ENCODE data around the gene PRKAR1B.

PRKAR1B gene

GRCh38 chr7:683526-684205 is 43.4 kb downstream of the PRKAR1B start:
- ChIA-PET CTCF (interaction anchor here (0.5 kb wide), 1 partner anchor 48 kb away, joined by 4 read pairs; no protein-coding TSS in a partner anchor), POLR2A (no interaction called here)
- Histone ChIP-seq H3K4me1 (ENCODE audit: control insufficient read depth, insufficient read depth, low read length) (no peaks in the 10 kb centered on the region), H3K4me3 (ENCODE audit: low read depth, low read length) (no peak overlapping the region), H3K27ac (ENCODE audit: extremely low read depth, low read depth, low read length) (no peak overlapping the region), H3K36me3 (ENCODE audit: control insufficient read depth in 2 of 2, insufficient read depth in 1 of 2, low read length in 2 of 2) (peaks cover 0 to 4% of the 10 kb centered on the region in 2 experiments; a peak in 2 of 3 replicates), H3K9me3 (ENCODE audit: control insufficient read depth, insufficient read depth, low read depth, low read length) (no peaks in the 10 kb centered on the region; the same call in 1 of the 2 replicates)
- no peak for TF ChIP-seq ZNF202 (tag by site-specific recombination; IDR thresholded peaks at IDR 0.05; ENCODE audit: borderline replicate concordance)
- no peak for TF ChIP-seq ZNF274 (IDR thresholded peaks at IDR 0.05; ENCODE audit: low read length)
- no peak for TF ChIP-seq ZNF274 (tag by site-specific recombination; IDR thresholded peaks at IDR 0.05; ENCODE audit: borderline replicate concordance)
- no peak for TF ChIP-seq ZFHX2 (tag by site-specific recombination; conservative IDR thresholded peaks at IDR 0.05)
- TF ChIP-seq HIC1 (tag by site-specific recombination; IDR thresholded peaks at IDR 0.05) = peak; percentile 90

- Histone ChIP-seq H3K4me3 (ENCODE audit: low read depth, low read length) (no peak overlapping the region), H3K27ac (ENCODE audit: extremely low read depth, low read depth, low read length) (no peak overlapping the region), H3K36me3 (ENCODE audit: control insufficient read depth in 2 of 2, insufficient read depth in 1 of 2, low read length in 2 of 2) (peaks cover 0 to 4% of the 10 kb centered on the region in 2 experiments; a peak in 2 of 3 replicates), H3K9me3 (ENCODE audit: control insufficient read depth, insufficient read depth, low read depth, low read length) (no peaks in the 10 kb centered on the region; the same call in 1 of the 2 replicates), H3K4me1 (ENCODE audit: control insufficient read depth, insufficient read depth, low read length) (no peaks in the 10 kb centered on the region)
- POLR2A ChIA-PET = no interaction called here
- CTCF ChIA-PET = interaction anchor here (0.5 kb wide), 1 partner anchor 49 kb away, joined by 4 read pairs; no protein-coding TSS in a partner anchor
- TF ChIP-seq INSM2 (tag by site-specific recombination; IDR thresholded peaks at IDR 0.05) (no peak), ZNF830 (tag by site-specific recombination; IDR thresholded peaks at IDR 0.05; ENCODE audit: low read depth) (no peak), HIC1 (tag by site-specific recombination; IDR thresholded peaks at IDR 0.05) (no peak), REST (tag by site-specific recombination; IDR thresholded peaks at IDR 0.05) (no peak)
Observed at GRCh38 chr7:682810-683209, 44.3 kb downstream of the PRKAR1B start.
